Measurements from ENCODE around the gene BRD9.
"Not testable (repeated sequence)": the region's sequence is repeated elsewhere in the genome, so short reads cannot be mapped to it uniquely, and the experiment has no call there.

BRD9 gene

GRCh38 chr5:881551-881935 lies 11.1 kb downstream of the BRD9 start:
- TF ChIP-seq, protein P1, sequence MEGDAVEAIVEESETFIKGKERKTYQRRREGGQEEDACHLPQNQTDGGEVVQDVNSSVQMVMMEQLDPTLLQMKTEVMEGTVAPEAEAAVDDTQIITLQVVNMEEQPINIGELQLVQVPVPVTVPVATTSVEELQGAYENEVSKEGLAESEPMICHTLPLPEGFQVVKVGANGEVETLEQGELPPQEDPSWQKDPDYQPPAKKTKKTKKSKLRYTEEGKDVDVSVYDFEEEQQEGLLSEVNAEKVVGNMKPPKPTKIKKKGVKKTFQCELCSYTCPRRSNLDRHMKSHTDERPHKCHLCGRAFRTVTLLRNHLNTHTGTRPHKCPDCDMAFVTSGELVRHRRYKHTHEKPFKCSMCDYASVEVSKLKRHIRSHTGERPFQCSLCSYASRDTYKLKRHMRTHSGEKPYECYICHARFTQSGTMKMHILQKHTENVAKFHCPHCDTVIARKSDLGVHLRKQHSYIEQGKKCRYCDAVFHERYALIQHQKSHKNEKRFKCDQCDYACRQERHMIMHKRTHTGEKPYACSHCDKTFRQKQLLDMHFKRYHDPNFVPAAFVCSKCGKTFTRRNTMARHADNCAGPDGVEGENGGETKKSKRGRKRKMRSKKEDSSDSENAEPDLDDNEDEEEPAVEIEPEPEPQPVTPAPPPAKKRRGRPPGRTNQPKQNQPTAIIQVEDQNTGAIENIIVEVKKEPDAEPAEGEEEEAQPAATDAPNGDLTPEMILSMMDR (IDR thresholded peaks at IDR 0.05; ENCODE audit: borderline replicate concordance, insufficient read depth, low read depth, low read length) = no peak
- no peak overlapping the region for H3K4me3 ChIP-seq (ENCODE audit: low read depth, low read length)

- no peak overlapping the region for H3K4me3 ChIP-seq (ENCODE audit: low read depth, low read length)
- TF ChIP-seq, protein P1 (IDR thresholded peaks at IDR 0.05; ENCODE audit: borderline replicate concordance, insufficient read depth, low read depth, low read length) = no peak
Measured at GRCh38 chr5:880816-881550, 11.6 kb downstream of the BRD9 start.

GRCh38 chr5:878677-879076 lies 13.9 kb downstream of the BRD9 start:
- H3K4me3 ChIP-seq (ENCODE audit: low read depth, low read length) = not testable (repeated sequence)

DNA sequence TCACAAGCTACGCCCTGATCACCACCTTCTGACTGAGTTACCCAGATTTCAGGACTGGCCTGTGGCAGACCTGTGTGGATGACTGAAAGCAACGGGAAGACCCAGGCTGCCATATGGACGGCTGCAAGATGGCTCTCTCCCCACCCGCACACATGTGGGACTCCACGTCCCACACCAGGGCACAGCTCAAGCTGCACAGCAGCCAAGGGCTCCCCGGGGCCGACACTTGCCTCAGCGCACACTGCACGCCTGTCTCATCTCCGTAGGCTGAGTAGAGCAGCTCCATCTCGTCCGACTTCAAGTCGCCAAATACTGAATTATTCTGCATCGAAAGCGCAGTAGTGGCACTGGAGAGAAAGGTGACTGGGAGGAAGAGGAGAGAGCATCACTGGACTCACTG lies 14.5 kb downstream of the BRD9 start:
- TF ChIP-seq, protein P1 (IDR thresholded peaks at IDR 0.05; ENCODE audit: borderline replicate concordance, insufficient read depth, low read depth, low read length) = no peak

GRCh38 chr5:876398-877365 lies 15.9 kb downstream of the BRD9 start:
- TF ChIP-seq, protein P1 (IDR thresholded peaks at IDR 0.05; ENCODE audit: borderline replicate concordance, insufficient read depth, low read depth, low read length) = no peak
- no peak overlapping the region for H3K4me3 ChIP-seq (ENCODE audit: low read depth, low read length)

More for the DNA sequence above, 14.5 kb downstream of the BRD9 start:
- no peak overlapping the region for H3K4me3 ChIP-seq (ENCODE audit: low read depth, low read length)

DNA sequence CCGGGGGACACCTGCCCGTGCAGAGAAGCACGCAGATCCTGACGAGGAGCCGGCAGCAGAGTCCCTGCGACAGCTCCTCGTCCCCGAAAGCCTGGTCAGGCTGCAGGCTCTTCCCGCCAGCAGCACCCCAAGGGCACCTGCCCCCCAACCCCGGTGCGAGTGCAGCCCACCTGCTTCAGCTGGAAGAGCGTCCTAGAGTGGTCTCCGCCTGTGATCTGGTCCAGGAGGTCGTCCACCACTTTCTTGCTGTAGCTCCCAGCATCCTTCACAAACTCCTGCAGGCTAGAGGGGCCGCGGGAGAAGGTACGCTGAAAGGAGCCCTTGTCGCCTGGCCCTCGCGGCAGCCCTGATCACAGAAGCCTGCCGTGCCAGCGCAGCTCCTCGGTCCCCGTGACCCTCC lies 16.7 kb downstream of the BRD9 start:
- TF ChIP-seq, protein P1 (IDR thresholded peaks at IDR 0.05; ENCODE audit: borderline replicate concordance, insufficient read depth, low read depth, low read length) = no peak
- no peak overlapping the region for H3K4me3 ChIP-seq (ENCODE audit: low read depth, low read length)

DNA sequence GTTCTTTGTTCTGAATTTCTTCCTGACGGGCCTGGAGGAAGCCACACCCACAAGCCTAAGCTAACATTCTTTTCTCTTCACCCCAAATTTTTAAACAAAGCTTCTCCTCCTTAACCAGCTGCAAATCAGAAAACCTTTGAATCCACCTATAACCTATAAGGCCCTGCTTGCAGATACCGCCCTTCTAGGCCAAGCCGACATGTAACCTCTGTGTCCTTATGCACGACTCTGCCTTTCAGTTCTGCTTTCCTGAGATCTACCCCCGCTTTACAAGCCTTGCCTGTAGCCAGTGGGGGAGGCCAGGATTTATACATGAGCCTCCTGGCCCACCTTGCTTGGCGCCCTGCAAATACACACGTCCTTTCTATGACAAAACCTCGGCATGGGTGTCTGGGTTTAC lies 19.3 kb downstream of the BRD9 start:
- TF ChIP-seq, protein P1 (IDR thresholded peaks at IDR 0.05; ENCODE audit: borderline replicate concordance, insufficient read depth, low read depth, low read length) = no peak
- no peak overlapping the region for H3K4me3 ChIP-seq (ENCODE audit: low read depth, low read length)

Measured in GM12875 (cell line).